A673 (cell line): Measurements from ENCODE around the gene HIPK1.

Source experiments
- EZH2 ChIP-seq: fragments of 200-600 bp; sonication (generic); IDR thresholded peaks from 2 replicates; pipeline ENCODE4 v1.6.1; 2017; ENCODE audit warnings: borderline replicate concordance, low read depth, mild to moderate bottlenecking, mixed read lengths, antibody characterized with exemption, low read length; ENCODE audit not compliant: poor library complexity, severe bottlenecking
- TF ChIP-seq, protein P1 (sequence below): fragments of 300-800, 200-600 bp; sonication (generic); conservative IDR thresholded peaks from 2 replicates; pipeline ENCODE4 v1.5.1; 2017; ENCODE audit warnings: low read depth, mild to moderate bottlenecking, antibody characterized with exemption, low read length, moderate library complexity, mixed read lengths

DNA sequence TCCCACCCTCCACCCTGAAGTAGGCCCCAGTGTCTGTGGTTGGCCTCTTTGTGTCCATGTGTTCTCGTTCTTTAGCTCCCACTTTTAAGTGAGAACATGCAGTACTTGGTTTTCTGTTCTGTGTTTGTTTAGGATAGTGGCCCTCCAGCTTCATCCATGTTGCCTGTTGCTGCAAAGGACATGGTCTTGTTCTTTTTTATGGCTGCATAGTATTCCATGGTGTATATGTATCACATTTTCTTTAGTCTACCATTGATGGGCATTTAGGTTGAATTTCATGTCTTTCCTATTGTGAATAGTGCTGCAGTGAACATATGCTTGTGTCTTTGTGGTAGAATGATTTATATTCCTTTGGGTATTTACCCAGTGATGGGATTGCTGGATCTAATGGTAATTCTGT lies 6.1 kb downstream of the HIPK1 start:
- TF ChIP-seq, protein P1, sequence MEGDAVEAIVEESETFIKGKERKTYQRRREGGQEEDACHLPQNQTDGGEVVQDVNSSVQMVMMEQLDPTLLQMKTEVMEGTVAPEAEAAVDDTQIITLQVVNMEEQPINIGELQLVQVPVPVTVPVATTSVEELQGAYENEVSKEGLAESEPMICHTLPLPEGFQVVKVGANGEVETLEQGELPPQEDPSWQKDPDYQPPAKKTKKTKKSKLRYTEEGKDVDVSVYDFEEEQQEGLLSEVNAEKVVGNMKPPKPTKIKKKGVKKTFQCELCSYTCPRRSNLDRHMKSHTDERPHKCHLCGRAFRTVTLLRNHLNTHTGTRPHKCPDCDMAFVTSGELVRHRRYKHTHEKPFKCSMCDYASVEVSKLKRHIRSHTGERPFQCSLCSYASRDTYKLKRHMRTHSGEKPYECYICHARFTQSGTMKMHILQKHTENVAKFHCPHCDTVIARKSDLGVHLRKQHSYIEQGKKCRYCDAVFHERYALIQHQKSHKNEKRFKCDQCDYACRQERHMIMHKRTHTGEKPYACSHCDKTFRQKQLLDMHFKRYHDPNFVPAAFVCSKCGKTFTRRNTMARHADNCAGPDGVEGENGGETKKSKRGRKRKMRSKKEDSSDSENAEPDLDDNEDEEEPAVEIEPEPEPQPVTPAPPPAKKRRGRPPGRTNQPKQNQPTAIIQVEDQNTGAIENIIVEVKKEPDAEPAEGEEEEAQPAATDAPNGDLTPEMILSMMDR = no peak
- TF ChIP-seq EZH2 = no peak
